Measurements from ENCODE around the gene SLC35B3.
"Not testable (repeated sequence)": the region's sequence is repeated elsewhere in the genome, so short reads cannot be mapped to it uniquely, and the experiment has no call there.

Gene SLC35B3

DNA sequence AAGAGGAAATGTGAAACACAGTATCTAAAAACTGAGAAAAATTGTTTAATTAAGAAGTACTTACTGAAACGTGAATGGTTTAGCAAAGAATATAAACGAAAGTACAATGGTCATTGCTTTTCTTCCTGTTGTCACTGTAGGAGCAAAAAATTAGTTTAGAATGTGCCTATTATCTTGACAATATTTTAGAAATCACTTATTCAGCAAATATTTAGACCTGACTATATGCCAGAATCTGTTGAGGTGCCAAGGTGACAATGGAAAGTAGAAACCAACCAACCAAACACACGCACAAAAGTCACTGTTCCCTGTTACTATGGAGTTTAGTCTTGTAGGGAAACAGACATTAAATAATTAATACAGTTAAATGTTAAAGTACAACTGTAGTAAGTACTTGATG lies 20.5 kb downstream of the SLC35B3 start:
- no peak for DNase-seq (ENCODE audit: low read depth)

DNA sequence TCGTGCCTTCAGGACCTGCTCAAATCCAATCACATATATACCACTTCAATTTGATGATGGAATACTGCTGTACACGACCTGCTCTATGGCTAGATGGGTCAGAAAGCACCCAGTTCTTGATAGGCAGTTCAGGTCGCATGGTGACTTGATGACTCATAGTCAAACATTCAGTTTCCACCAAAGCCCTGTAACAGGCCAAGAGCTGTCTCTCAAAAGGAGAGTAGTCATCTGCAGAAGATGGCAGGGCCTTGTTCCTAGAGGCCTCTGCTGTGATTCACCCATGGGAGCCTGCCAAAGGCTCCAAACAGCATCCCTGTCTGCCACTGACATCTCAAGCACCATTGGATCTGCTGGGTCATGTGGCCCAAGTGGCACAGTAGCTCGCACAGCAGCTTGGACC lies 29.4 kb downstream of the SLC35B3 start:
- not testable (repeated sequence) for DNase-seq (ENCODE audit: low read depth)

DNA sequence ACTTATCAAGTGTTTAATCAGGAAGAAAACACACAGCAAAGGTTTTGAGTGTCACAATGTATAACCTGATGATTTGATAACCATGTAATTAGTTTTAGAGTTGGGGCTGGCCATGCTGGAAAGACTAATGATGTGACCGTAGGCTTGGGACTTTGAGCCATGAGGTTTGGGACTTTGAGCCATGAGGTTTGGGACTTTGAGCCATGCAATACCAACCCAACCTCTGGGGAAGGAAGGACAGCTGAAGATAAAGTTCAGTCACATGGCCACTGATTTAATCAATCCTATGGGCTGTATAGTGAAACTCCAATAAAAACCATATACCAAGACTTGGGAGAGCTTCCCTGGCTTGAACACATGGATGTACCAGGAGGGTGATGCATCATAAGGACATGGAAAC lies 32.8 kb downstream of the SLC35B3 start:
- no peak for DNase-seq (ENCODE audit: low read depth)

DNA sequence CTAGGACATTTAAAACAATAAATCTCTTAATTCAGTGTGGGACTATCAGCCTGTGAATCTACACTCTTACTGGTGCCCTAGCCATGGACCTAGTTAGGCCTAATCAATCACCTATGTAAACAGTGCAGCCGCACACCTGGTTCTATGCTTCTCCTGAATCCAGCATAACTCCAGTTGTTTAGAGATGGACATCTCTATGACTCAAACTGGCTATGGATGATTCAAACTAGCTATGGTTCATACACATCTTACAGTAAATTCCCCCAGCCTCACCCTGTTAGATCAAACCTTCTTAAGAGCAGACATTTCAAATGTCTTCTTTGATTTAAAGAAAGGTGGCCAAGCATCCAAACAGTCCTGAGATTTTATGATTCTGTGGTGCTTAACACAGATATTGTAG lies 34.7 kb downstream of the SLC35B3 start:
- DNase-seq (ENCODE audit: low read depth): no peak

DNA sequence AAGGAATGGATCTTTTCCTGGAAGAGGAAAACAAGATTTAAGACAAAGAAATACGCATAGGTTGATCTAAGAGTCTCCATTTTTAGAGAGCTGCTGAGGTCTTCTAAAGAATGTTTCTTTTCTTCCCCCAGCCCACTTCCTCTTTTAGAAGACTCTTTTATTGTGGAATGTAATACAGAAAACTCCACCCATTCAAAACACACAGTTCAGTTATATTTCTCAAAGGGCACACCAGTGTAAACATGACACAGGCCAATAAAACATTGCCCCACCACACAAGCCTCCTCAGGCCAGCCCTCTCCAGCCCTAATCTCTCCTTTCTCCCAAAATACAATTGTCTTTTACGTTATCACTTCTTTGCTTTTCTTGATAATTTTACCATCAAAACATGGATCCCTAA lies 42.8 kb downstream of the SLC35B3 start:
- no peak for DNase-seq (ENCODE audit: low read depth)

DNA sequence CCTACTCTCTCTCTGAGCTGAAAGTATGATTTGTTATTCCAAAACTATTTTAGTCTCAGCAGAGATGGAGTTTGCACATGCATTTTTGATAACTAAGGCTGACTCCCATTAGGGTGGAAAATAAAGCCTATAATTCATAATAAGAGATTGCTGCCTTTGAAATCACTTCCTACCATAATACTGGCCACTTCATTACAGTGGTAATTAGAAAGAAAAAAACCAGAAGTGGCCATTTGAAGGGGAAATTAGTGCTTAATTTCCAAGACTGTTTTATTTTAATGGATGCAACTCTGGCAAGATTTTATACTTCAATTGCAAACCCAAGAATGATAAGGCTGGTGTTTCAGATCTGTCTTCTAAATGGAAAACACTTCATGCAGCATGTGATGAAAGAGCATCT lies 43.4 kb downstream of the SLC35B3 start:
- DNase-seq (ENCODE audit: low read depth): no peak

GRCh38 chr6:8389036-8389818 lies 46.1 kb downstream of the SLC35B3 start:
- no peak for DNase-seq (ENCODE audit: low read depth)

GRCh38 chr6:8387942-8388437 lies 47.4 kb downstream of the SLC35B3 start:
- no peak for DNase-seq (ENCODE audit: low read depth)

GRCh38 chr6:8383584-8383983 lies 51.8 kb downstream of the SLC35B3 start:
- no peak for DNase-seq (ENCODE audit: low read depth)

GRCh38 chr6:8382434-8382833 lies 52.9 kb downstream of the SLC35B3 start:
- no peak for DNase-seq (ENCODE audit: low read depth)

DNA sequence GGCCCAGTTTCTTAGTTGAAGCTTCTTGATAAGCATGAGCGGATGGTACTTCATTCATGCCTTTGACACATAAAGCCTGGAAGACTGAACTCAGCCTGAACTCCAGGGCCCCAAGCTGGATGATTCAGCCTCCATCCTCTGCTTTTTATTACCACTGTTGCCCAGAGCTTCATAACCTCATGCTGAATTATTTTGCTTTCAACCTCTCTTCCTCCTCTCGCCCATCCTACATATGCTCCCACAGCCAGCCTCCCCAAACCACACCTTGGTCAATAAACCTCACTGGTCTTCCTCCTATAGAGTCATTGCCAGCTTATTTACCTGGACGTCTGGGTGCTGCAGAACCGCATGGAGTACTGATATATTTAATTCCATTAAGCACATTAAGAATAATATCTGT lies 59.4 kb downstream of the SLC35B3 start:
- no peak for DNase-seq (ENCODE audit: low read depth)
